T-helper 2 cell (primary cell): ENCODE data around the gene APOC3.

Experiments
- DNase-seq, 5 experiments: peaks; one replicate each; pipeline versions ENCODE4 v3.0.0 to v3.0.0-alpha.2; 2012 to 2022

Gene APOC3

GRCh38 chr11:116807601-116808261 is 22.0 kb upstream of the APOC3 start:
- no peak for DNase-seq

- no peak for DNase-seq
These were observed 21.2 kb upstream of the APOC3 start for GRCh38 chr11:116808262-116809175.

- no peak for DNase-seq
These were observed 18.5 kb upstream of the APOC3 start for GRCh38 chr11:116811194-116811593.

- no peak for DNase-seq
These were observed 17.6 kb upstream of the APOC3 start for GRCh38 chr11:116812109-116812508.

GRCh38 chr11:116813170-116813569 is 16.5 kb upstream of the APOC3 start:
- no peak for DNase-seq

- DNase-seq = no peak
These were observed 15.8 kb upstream of the APOC3 start for GRCh38 chr11:116813781-116814471.

GRCh38 chr11:116814502-116814901 is 15.2 kb upstream of the APOC3 start:
- no peak for DNase-seq

GRCh38 chr11:116819049-116819448 is 10.7 kb upstream of the APOC3 start:
- DNase-seq = no peak

GRCh38 chr11:116821050-116821918 is 8.4 kb upstream of the APOC3 start:
- no peak for DNase-seq

GRCh38 chr11:116822575-116822974 is 7.1 kb upstream of the APOC3 start:
- DNase-seq = no peak

GRCh38 chr11:116823031-116823843 is 6.5 kb upstream of the APOC3 start, which contains the start of gene APOA4:
Gene APOA4, minus strand, starts transcription at chr11:116823304. Its CDS starts 113 bp downstream, at chr11:116823191.
- DNase-seq = no peak

- DNase-seq = no peak
These were observed 4.3 kb upstream of the APOC3 start for GRCh38 chr11:116825434-116825833.

GRCh38 chr11:116825854-116826750 is 3.6 kb upstream of the APOC3 start:
- DNase-seq = no peak

GRCh38 chr11:116826751-116827431 is 2.8 kb upstream of the APOC3 start:
- no peak for DNase-seq

GRCh38 chr11:116827461-116827860 is 2.2 kb upstream of the APOC3 start:
- no peak for DNase-seq

- DNase-seq = no peak
These were observed 829 bp upstream of the APOC3 start for GRCh38 chr11:116828632-116829524.

- DNase-seq = no peak
These were observed 641 bp downstream of the APOC3 start for GRCh38 chr11:116830184-116830912.

GRCh38 chr11:116831790-116832349 is 2.2 kb downstream of the APOC3 start:
- DNase-seq = no peak
